ENCODE data around the gene CEMIP2.

Gene CEMIP2

GRCh38 chr9:71684566-71684965 is 83.7 kb downstream of the CEMIP2 start:
- no peak for TF ChIP-seq CTCF (conservative IDR thresholded peaks at IDR 0.05; ENCODE audit: low read depth, low read length)
- Histone ChIP-seq H3K4me2 (no peak overlapping the region), H3K9ac (no peak overlapping the region), H4K20me1 (ENCODE audit: insufficient read depth) (no peaks in the 10 kb centered on the region), H3K27ac (no peak overlapping the region), H3K36me3 (ENCODE audit: insufficient read depth) (no peaks in the 10 kb centered on the region), H3K79me2 (ENCODE audit: insufficient read depth, low read depth) (no peaks in the 10 kb centered on the region), H3K27me3 (ENCODE audit: insufficient read depth, low read depth) (no peaks in the 10 kb centered on the region), H3K4me1 (ENCODE audit: low read depth, poor library complexity, severe bottlenecking) (peaks cover 16% of the 10 kb centered on the region), H3K4me3 (IDR thresholded peaks at IDR 0.05; ENCODE audit: insufficient read depth, low read depth, low read length) (no peak overlapping the region), H2AFZ (ENCODE audit: low read depth) (no peak overlapping the region)

GRCh38 chr9:71683598-71684235 is 84.6 kb downstream of the CEMIP2 start:
- Histone ChIP-seq H3K9ac (no peak overlapping the region), H3K4me3 (IDR thresholded peaks at IDR 0.05; ENCODE audit: insufficient read depth, low read depth, low read length) (no peak overlapping the region), H3K27me3 (ENCODE audit: insufficient read depth, low read depth) (no peaks in the 10 kb centered on the region), H3K27ac (no peak overlapping the region), H3K4me2 (no peak overlapping the region), H3K79me2 (ENCODE audit: insufficient read depth, low read depth) (no peaks in the 10 kb centered on the region), H2AFZ (ENCODE audit: low read depth) (no peak overlapping the region), H4K20me1 (ENCODE audit: insufficient read depth) (no peaks in the 10 kb centered on the region), H3K4me1 (ENCODE audit: low read depth, poor library complexity, severe bottlenecking) (peaks cover 20% of the 10 kb centered on the region), H3K36me3 (ENCODE audit: insufficient read depth) (no peaks in the 10 kb centered on the region)
- TF ChIP-seq CTCF (conservative IDR thresholded peaks at IDR 0.05; ENCODE audit: low read depth, low read length): no peak

- Histone ChIP-seq H3K4me1 (ENCODE audit: low read depth, poor library complexity, severe bottlenecking) (peaks cover 39% of the 10 kb centered on the region), H3K4me2 (no peak overlapping the region), H3K4me3 (IDR thresholded peaks at IDR 0.05; ENCODE audit: insufficient read depth, low read depth, low read length) (no peak overlapping the region)
These were observed 86.5 kb downstream of the CEMIP2 start for GRCh38 chr9:71681708-71682272.

GRCh38 chr9:71681104-71681707 is 87.1 kb downstream of the CEMIP2 start:
- Histone ChIP-seq H3K4me2 (no peak overlapping the region), H3K4me1 (ENCODE audit: low read depth, poor library complexity, severe bottlenecking) (peaks cover 44% of the 10 kb centered on the region), H4K20me1 (ENCODE audit: insufficient read depth) (no peaks in the 10 kb centered on the region), H2AFZ (ENCODE audit: low read depth) (no peak overlapping the region), H3K36me3 (ENCODE audit: insufficient read depth) (no peaks in the 10 kb centered on the region), H3K27ac (no peak overlapping the region), H3K27me3 (ENCODE audit: insufficient read depth, low read depth) (no peaks in the 10 kb centered on the region), H3K4me3 (IDR thresholded peaks at IDR 0.05; ENCODE audit: insufficient read depth, low read depth, low read length) (no peak overlapping the region), H3K79me2 (ENCODE audit: insufficient read depth, low read depth) (no peaks in the 10 kb centered on the region), H3K9ac (no peak overlapping the region)
- no peak for TF ChIP-seq CTCF (conservative IDR thresholded peaks at IDR 0.05; ENCODE audit: low read depth, low read length)

More at GRCh38 chr9:71681708-71682272, 86.5 kb downstream of the CEMIP2 start:
- no peak overlapping the region for H2AFZ ChIP-seq (ENCODE audit: low read depth)
- H3K79me2 ChIP-seq (ENCODE audit: insufficient read depth, low read depth): no peaks in the 10 kb centered on the region
- no peak for TF ChIP-seq CTCF (conservative IDR thresholded peaks at IDR 0.05; ENCODE audit: low read depth, low read length)
- H3K36me3 ChIP-seq (ENCODE audit: insufficient read depth): no peaks in the 10 kb centered on the region
- H3K27ac ChIP-seq: no peak overlapping the region
- no peak overlapping the region for H3K9ac ChIP-seq
- H4K20me1 ChIP-seq (ENCODE audit: insufficient read depth): no peaks in the 10 kb centered on the region
- no peaks in the 10 kb centered on the region for H3K27me3 ChIP-seq (ENCODE audit: insufficient read depth, low read depth)
